GM18511 (cell line): ENCODE results near the gene LMX1B.

Experiments used
- ATAC-seq: cut with Tn5 transposase; IDR thresholded peaks from one replicate; pipeline ENCODE4 v1.9.1; 2021; ENCODE audit warnings: mild to moderate bottlenecking, moderate library complexity; ENCODE audit not compliant: unreplicated experiment

LMX1B gene

DNA sequence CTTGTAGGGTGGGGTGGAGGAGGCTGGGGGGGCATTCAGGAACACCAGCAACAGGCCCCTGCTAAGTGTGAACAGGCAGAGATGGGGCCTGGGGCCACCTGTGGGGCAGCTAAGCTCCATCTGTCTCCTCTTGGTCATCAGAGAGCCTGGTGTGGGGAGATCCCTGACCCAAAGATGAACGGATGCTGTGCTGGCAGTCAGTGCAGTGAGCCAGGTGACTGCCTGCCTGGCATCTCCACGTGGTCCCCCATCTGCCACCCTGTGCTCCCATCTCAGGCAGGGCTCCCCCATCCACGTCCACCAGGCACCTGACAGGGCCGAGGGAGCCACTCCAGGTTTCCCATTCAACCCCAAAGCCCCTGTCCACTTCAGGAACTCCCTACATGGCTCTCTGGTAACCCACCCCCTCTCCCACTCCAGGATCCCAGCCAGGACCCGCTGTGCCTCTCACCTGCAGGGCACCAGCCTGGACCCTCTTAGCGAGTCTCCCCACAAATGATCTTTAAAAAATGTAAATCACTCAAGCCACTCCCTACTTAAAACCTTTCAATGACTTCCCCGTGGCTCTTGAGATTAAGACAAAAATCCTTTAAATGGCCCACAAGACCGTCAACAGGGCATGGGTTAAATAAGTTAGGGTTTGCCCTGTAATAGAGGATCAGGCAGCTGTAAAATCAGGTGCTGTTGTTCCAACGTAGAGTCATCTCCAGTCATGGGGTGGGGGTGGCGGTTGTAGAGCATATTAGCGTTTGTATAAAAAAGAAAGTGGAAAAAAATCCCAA lies 60.8 kb downstream of the LMX1B start:
- ATAC-seq = no peak

DNA sequence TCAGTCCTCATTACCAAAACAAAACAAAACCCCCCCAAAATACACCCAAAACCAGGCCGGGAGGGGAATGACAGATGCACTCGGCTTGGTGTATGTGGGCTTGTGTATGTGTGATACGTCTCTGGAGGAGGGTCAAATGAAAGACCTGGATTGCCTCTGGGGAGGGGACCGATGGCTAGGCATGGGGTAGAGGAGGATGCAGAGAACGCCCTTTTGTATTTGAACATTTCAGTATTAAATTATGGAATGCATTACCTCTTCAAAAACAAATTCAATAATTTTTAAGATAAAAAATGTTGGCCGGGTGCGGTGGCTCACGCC lies 61.4 kb downstream of the LMX1B start:
- no peak for ATAC-seq

DNA sequence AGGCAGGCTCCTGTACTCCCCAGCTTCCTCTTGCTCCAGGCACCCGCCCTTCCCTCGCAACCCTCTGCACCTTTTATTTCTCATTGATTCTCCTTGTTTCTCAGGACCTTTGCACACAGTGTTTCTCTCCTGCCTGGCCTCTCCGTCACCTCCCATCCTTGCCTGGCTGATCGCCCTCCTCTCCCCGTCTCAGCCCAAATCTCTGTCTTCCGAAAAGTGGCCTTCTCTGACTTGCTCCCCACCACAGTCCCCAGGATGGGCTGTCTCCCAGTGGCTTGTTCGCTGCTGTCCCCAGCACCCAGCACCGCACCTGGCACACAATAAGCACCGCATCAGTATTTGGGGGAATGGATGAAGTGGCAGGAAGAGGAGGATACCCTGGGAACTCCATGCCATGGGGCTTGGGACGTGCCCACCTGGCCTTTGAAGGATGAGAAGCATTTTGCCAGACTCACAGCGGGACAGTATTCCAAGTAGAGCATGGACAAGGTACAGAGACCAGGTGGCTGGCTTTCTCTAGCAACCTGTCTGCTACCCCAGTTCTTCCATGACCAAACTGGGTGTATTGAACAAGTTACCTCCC lies 62.5 kb downstream of the LMX1B start:
- no peak for ATAC-seq

DNA sequence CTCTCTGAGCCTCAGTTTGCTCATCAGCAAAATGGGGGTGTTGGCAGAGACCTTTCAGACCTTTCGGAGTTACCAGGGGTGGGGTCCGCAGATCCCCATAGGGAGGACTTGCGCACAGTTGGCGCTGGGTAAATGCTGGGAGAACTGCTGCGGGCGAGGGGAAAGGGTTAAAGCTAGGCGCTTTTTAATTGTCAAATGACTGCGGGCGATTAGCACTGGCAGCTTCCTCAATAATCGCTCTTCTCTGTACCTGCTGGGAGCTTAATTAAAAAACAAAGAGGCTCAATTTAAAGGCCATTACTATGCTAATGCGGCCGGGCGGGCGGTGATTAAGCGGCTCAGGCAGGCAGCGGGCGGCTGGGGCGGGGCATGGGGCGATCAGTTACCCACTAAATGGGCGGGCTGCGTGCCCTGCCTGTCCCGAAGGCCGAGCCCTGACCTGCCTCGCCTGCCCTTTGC lies 63.0 kb downstream of the LMX1B start:
- no peak for ATAC-seq

DNA sequence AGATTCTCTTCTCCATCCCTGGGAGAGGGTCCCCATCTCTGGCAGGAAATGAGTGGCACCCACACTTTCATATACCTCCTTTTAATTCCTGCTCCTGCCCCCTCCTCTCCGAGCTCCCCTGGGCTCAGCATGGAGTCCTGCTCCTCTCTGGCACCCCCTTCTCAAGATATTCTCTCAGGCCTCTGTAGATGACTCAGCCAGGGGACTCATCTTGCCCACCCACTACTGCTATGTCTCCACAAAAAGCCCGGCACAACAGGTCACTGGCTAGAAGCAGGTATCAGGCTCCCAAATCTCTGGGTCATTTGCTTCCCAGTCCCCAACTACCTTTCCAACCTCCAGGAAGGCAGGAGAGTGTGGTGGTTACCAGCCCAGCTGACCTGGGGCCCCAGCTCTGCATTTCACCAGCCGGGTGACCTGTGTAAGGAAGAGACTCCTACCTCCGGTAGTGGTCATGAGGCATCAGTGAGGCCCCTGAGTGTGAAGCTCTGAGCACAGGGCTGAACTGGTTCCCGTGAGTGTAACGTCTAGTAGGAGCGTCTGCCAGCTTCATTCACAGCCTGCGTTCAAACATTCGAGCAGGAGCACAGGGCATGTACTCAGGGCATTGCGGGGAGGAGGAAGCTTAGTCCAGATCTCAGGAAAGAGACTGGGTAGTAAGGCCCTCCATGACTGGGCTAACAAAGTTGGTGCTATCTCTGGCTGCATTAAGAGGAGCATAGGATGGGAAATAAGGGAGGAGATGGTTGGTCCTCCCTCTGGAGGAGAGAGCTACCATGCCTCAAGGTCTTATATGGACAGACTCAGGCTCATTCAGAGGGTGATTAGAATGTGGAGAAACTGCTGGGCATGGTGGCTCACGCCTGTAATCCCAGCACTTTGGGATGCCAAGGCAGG lies 63.7 kb downstream of the LMX1B start:
- no peak for ATAC-seq

DNA sequence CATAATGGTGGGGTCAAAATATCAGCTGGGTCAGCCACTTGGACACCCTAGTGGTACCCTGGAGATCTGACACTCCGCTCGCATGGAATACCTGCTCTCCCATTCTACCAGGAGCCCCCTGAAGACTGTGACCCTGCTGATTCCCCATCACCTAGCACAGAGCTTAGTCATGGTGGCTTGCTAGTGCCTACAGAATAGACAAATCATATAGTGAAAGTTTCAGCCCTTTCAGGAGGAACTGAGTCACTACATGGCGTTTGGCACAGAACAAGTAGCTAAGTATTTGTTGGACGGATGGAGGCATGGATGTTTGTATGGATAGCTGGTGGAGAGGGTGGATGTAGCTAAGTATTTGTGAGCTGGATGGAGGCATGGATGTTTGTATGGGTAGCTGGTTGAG lies 65.3 kb downstream of the LMX1B start:
- no peak for ATAC-seq

DNA sequence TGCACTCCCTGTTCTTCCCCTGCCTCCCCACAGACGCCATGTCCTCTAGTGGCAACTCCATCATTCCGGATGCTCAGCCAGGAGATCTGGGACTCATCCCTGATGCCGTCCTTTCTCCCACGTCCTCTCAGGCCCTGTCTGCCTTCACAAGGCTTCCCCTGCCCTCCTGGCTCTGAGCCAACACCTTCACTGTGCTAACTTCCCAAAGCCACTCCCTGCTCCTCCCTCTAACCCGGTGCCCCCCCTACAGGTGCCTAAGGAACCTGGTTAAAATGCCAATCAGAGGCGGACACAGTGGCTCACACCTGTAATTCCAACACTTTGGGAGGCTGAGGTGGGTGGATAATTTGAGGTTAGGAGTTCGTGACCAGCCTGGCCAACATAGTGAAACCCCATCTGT lies 67.6 kb downstream of the LMX1B start:
- no peak for ATAC-seq

DNA sequence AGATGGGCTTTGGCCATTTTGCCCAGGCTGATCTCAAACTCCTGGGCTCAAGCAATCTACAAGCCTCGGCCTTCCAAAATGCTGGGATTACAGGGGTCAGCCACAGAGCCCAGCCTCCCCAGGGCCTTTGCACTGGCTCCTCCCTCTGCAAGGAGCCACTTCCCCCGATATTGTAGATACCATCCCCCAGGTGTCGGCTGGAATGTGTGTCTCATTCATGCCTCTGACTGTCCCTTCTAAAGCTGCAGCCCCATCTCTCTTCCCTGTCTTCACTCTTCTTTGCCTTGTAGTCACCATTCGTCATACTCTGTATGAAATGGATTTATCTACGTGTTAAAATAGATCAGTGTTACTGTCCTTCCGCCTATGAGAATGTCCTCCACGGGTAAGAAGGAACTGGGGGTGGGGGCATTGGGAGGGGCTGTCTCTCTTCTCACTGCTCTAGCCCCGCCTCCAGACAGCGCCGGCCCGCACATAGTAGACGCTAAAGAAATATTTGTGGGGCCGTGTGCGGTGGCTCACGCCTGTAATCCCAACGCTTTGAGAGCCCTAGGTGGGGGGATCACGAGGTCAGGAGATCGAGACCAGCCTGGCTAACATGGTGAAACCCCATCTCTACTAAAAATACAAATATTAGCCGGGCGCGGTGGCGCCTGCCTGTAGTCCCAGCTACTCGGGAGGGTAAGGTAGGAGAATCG lies 68.5 kb downstream of the LMX1B start:
- ATAC-seq = no peak

DNA sequence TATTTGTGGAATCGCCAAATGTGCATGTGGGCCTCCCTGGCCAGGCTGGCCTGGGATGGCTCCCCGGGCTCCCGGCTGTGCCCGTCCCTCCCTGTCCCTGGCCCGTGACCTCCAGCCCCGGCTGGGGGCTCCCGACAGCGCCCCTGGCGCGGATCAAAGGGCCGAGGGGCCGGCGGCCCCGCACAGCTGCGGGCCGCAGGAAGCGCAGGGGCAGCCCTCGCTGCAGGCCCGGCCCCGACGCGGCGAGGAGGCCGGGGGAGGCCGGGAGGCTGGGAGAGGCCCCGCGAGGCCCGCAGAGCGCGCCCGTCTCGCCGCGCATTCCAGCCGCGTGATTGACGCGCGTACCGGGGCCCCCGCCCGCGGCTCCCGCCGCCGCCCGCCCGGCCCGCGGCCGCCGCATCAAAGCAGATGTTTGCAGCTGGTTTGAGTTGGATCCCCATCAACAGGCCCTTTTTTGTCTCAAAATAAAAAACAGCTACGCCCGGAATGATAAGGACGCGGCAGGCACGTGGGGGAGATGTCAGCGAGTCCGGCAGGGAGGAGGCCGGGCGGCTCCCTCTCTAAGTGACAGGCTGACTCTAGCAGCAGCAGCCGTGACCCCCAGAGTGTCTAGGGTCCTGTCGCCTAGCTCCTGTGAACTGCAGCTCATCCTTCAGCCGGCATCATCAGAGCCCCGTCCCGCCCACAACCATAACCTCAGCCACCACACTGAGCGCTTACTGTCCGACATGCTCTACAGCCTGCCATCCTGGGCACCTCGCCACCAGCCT lies 69.4 kb downstream of the LMX1B start:
- no peak for ATAC-seq

DNA sequence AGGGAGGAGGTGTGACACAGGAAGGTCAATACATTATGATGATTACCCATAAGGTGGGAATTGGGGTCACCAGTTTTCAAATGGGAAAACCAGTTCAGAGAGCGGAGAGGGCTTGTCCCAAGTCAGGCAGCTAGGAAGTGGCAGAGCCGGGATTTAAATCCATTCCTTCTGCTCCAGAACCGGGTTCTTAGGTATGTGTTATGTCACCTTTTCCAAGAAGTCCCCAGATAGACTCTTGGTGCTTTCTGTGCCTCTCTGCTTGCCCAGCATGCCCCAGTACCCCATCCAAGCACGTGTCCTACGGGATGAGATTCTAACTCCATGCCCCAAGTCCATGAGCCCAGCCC lies 69.9 kb downstream of the LMX1B start:
- ATAC-seq = no peak

DNA sequence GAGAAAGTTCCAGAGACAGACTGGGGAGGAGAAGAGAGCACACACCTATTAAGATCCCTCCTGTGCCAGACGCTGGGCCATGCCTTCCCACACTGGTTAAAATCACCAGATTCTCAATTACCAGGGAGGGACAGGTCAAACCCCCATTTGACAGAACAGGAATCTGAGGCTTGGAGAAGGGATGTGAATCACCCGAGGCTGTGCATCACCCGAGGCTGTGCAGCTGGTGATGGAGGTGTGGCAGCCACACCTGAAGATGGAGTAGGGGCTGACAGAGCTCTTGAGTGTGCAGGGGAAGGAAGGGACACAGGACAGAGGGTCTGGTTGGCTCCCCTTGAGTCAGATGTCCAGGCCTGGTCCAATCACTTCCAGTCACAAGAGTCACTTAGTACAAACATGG lies 70.6 kb downstream of the LMX1B start:
- no peak for ATAC-seq

DNA sequence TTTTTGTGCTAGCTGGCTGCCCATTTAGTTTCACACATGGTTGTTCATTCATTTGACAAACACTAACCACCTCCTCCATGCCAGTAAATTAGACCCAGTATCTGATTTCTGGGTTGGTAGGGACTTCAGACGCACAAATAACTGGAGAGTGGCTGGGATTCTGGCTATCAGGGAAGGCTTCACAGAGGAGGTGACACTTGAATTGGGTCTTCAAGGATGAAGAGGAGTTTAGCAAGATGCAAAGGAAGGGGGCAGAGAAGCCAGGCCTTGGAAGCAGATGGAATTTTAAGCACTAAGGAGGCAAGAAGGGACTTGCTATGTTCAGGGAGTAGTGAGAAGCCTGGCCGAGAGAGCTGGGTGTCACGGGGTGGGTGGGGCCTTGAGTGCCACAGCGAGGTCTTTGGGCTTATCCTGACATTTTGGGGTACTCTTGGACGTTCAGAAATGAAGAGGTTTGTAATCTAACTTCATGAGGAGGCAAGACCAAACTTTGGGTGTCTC lies 71.3 kb downstream of the LMX1B start:
- ATAC-seq = no peak

DNA sequence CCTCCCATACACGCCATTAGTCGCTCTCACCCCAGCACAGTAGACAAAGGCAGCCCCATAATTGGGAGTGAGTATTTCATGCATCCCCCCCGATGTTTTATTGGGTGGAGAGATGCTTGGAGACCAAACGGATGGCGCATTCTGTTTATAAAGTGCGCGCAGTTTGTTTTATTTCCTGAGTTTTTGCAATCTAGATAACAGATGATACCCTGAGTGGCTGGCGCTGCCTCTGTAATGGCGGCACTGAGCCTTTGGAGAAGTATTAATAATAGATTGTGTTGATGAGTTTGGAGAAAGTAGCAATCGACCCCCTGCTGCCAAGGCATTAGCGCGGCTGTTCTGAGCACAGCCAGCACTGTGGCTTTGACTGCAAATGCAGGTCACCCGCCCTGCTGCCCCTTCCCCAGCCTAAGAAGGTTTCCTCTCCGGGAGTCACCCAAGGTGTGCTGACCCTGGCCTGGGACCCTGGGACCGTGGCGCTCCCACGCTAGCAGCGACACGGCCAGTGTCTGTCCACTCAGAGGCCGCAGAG lies 74.3 kb downstream of the LMX1B start:
- ATAC-seq = no peak

DNA sequence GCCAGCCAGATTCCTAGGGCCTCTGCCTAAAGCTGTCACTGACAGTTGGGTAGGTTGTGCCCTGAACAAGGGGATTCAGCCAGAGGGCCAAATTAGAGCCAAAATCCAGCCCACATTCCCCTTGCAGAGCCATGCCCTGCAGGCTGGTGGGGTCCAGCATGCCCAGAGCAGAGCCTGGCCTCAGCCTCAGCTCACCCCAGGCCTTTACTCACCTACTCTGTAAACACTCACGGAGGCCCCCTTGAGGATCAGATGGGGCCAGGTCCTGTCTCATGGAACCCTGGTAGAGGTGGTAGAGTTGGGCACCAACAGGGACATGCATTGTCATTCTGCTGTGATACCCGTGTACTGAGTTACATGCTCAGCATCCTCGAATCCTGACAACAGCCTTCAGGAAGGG lies 74.9 kb downstream of the LMX1B start:
- no peak for ATAC-seq

DNA sequence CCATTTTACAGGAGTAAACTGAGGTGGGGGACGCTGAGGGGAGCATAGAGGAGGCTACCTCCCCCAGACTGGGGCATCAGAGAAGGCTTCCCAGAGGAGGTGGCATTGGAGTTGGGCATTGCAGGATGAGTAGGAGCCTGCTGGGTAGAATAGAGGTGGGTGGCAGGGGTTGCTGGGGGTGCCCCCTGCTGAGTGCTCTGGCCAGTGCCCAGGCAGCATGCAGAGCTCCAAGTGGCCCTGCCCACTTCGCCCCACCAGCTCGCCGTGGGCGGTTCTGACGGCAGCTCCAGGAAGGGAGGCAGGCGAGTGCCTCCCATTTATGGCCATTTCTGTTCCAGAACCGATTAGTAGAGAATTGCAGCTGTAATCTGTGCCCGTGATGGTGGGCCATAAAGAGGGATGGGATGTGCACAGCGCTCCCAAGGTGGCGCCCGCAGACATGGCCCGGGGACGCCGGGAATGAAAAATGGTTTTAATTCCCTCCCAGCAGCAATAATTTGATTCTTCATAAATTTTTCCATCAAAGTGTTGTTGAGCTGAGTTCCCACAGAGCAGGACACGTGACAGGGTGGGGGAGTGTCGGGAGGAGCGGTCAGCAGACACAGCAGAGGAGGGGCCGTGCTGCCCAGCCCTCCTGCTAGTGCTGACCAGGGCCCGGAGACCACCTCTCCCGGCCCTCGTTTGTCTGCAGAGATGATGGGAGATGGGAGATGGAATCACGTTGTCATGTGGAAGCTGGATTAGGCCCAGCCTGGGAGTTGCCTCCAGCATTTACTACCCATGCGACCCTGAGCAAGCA lies 75.5 kb downstream of the LMX1B start:
- no peak for ATAC-seq

DNA sequence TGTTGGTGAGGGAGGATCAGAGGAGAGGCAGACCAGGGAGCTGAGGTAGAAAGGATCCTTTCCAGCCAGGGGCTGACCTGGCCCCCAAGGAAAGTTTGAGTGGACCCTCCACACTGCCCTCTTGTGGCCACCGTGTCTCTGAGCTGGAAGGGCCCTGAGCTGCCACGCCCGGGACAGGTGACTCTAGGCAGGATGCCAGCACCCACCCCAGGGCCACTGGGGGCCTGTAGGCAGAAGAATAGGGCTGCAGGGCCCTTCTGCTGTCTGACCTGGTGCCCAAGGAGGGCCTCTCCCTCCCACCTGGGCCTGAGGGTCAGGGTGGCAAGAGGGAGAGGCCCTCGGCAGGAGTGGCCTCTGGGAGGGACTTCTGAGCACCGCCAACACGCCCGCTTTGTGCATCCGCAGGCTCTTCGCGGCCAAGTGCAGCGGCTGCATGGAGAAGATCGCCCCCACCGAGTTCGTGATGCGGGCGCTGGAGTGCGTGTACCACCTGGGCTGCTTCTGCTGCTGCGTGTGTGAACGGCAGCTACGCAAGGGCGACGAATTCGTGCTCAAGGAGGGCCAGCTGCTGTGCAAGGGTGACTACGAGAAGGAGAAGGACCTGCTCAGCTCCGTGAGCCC lies 76.8 kb downstream of the LMX1B start:
- no peak for ATAC-seq

DNA sequence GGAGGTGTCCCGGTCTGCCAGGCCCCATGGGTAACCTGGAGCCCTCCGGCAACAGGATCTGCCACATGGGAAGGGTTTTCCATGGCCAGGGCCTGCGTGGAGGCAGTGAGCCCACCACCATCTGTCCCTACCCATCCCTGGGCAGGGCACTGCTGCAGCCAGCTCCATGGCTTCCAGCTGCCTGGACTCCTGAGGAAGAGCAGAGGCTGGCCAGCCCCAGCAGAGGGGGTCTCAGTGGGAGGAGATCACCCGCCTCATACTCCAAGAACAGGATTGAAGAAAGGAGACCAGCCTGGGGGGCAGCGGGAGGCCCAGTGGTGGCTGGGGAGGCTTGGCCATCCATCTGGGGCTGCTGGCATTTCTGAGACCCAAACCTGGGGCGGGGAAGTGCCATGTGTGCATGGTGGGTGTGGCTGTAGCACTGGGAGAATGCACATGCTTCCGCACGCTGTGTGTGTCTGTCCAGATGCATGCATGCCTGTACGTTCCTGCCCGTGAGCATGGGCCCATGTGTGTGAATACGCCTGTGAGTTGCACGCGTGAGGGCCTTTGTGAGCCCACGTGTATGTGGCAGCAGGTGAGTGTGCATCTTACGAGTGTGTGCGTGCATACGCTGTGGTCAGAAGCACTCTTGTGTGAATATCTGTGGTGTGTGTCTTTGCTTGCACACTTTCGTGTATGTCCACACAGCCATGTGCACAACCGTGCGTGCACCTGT lies 78.5 kb downstream of the LMX1B start:
- ATAC-seq = no peak

DNA sequence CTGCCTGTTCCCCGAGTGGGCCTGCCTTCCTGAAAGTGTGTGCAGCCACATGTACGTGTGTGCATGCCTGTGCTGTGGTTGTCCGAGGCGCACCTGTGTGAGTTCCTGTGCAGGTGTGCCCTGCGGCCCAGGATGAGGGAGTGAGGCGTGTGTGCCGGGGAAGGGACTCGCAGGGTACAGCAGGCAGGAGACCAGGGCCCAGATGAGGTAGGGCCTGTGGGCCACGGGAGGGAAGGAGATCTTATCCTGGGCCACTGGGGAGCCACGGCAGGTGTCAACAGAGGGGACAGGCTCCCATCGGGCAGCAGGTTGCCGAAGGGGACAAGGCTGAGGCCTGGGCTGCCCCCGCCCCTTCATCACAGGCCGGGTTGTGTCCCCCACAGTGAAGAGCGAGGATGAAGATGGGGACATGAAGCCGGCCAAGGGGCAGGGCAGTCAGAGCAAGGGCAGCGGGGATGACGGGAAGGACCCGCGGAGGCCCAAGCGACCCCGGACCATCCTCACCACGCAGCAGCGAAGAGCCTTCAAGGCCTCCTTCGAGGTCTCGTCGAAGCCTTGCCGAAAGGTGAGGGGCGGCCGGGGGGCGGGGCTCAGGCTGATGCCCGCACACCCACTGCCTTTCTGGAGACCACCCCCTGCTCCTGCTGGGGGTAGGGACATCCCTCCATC lies 79.2 kb downstream of the LMX1B start:
- no peak for ATAC-seq
